ENCODE data around the gene HPCAL1.

The HPCAL1 gene

DNA sequence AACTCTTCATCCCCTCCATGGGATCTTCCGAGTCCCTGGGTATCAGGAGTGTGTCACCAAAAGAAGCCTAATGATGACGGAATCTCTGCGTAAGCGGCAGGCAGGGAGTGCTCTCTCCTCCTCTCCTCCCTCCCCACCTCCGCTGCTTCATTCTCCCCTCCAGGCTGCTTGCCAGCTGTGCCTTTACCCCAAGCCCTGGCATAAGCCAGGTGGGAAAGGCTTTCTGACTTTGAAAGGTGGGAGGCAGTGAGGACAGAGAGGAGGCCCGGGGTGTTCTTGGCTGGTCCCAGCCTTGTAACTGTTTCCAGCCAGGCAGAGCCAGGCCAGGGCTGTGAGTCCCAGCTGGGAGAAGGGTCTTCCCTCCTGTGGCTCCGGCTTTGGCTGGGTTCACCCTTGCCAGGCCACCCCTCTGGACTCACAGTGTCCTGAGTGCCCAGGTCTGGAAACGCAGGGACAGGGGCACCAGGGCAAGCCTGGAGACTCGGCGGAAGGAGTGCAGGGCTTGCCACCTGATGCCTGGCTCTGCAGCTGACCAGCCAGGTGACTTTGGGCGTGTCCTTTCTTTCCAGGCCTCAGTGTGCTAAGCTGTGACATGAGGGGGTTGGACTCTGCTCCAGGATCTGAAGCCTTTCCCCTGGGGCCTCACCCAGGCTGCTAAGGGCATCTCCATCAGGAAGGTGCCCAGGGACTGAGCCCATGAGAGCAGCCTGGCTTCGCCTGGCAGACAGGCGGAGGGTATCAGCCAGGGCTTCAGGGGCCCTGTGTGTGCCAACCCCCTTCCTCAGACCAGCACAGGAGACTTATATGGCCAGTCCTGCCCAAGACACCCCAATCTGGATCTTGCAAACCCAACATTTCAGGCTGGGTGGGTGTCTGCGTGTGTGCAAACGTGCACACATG, 32.7 kb upstream of the HPCAL1 start:
- no peak for FAIRE-seq

- no peak for FAIRE-seq
These were observed 31.2 kb upstream of the HPCAL1 start for GRCh38 chr2:10271509-10271908.

- no peak for FAIRE-seq
These were observed 30.8 kb upstream of the HPCAL1 start for GRCh38 chr2:10271946-10272345.

- FAIRE-seq = no peak
These were observed 30.2 kb upstream of the HPCAL1 start for GRCh38 chr2:10272464-10272863.

DNA sequence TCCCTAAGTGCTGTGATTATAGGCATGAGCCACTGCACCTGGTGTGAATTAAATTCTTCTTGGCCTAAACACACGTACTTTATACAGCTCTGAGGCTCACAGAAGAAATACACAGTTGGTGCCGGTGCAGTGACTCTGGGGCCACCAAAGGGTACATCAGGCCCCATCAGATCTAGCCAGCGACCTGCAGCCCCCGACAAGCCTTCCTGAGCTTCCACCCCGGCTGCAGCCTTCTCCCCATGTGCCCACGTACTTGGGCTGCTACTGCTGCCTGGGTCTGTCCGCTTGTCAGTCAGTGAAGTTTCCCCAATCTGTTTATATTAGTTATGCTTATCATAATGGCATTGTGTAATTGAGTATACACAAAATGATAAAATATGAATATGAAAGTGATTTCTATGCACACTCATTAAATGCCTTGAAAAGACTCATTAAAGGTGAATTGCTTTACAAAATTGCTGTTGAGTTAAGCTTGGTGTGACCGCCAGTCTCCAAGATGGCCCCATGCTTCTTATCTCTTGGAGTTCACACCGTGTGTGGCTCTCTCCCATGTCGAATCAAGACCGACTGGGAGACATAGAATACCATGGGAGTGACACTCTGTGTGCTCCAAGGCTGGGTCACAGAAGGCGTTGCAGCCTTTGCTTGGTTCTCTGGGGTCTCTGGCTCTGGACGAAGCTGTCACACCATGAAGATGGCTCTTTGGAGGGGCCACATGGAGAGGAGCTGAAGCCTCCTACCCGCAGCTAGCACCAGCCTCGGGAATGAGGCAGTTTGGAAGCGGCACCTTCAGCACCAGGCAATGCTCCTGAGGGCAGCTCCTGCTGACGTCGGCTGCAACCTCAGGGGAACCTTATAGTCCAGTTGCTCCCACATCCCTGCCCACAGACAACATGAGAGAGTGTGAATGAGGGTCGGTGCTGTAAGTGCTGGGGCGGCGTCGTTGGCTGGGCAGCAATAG, 29.2 kb upstream of the HPCAL1 start:
- no peak for FAIRE-seq

DNA sequence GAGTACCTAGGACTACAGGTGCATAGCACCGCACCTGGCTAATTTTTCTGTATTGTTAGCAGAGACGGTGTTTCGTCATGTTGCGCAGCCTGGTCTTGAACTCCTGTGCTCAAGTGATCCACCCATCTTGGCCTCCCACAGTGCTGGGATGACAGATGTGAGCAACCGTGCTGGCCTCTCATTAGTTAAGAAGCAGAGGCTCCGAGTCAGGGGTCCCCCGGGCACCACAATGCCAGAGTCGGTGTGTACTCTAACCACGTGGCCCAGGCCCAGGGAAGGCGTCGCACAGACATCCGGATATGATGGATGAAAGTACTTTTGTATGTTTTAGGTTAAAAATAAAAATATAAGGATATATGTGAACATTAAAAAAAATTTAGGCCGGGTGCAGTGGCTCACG, 28.3 kb upstream of the HPCAL1 start:
- FAIRE-seq = no peak

DNA sequence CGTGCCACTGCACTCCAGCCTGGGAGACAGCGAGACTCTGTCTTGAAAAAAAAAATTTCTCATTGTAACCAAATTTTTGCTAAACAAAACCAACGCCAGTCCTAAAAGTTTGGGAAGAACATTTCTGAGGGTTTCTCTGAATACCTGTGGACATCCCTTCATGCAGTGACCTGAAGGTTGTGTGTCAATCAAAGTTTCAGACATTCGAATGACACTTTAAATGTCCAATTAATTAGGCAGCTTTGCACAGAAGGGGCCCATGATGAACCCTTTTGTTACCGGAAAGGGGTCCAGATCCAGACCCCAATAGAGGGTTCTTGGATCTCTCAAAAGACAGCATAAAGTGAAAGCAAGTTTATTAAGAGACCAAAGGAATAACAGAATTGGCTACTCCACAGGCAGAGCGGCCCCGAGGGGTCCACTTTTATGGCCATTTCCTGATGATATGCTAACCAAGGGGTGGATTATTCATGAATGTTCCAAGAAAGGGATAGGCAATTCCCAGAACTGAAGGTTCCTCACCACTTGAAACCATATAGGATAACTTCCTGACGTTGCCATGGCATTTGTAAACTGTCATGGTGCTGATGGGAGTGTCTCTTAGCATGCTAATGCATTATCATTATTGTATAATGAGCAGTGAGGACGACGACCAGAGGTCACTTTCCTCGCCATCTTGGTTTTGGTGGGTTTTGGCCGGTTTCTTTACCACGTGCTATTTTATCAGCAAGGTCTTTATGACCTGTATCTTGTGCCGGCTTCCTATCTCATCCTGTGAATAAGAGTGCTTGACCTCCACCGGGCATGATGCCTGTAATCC, 27.5 kb upstream of the HPCAL1 start:
- FAIRE-seq = no peak

DNA sequence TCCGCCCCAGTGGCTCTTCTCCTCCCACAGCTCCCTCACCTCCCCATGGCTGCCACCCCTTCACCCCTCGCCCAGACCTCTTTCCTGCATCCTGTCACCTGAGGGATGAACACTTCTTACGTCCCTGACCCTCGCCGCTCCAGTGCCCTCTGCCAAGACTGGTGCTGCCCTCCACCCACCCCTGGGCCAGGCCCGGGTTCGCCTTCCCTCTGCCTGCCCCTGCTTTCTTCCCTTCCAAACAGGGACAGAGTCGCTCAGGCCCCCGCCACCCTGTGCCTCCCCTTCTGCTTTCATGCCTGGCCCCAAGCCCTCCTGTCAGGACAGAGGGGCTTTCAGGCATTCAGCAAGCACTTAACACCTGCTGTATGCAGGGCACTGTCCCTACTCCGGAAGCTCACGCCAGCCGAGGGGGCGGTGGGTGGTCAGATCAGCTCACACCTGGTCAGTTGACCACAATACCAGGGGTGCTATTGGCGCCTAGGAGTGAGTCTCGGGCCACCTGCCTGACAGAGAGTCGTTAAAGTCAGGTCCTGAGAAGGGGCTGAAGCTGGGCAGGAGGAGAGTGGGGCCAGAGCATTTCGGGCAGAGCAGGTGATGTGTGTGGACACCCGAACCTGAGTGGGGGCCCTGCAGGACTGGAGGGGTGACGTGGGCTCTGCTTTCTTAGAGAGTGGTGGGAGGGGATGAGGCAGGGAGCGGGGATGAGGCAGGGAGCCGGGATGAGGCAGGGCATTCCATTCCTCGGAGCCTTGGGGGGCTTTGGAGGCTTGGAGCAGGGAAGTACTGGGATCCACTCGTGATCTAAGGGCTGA, 26.0 kb upstream of the HPCAL1 start:
- no peak for FAIRE-seq

- no peak for FAIRE-seq
These were observed 25.2 kb upstream of the HPCAL1 start for GRCh38 chr2:10277293-10278028.

DNA sequence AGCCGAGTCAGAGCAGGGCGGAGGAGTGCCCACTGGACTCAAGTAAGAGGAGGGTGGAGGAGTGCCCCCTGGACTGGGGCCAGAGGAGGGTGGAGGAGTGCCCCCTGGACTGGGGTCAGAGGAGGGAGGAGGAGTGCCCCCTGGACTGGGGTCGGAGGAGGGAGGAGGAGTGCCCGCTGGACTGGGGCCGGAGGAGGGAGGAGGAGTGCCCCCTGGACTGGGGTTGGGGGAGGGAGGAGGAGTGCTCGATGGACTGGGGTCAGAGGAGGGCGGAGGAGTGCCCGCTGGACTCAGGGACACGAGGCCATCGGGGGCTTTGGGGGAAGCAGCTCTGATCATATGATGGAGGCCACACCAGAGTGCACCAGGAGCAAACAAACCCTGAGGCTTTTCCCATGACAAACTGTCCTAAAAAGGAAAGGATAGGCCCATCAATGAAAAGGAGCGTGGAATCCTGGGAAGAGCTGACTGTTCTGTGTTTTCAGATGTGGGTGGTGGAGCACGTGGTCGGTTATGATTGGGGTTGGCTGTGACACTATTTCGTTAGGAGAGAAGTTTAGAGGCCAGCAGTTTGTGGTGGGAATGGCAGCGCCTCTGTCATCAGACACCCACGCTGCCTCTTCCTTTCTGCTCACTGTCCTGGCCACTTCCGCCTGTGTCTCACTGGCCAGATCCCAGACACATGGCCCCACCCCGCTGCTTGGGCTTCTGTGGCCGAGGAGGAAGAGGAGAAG, 24.5 kb upstream of the HPCAL1 start:
- FAIRE-seq = no peak

DNA sequence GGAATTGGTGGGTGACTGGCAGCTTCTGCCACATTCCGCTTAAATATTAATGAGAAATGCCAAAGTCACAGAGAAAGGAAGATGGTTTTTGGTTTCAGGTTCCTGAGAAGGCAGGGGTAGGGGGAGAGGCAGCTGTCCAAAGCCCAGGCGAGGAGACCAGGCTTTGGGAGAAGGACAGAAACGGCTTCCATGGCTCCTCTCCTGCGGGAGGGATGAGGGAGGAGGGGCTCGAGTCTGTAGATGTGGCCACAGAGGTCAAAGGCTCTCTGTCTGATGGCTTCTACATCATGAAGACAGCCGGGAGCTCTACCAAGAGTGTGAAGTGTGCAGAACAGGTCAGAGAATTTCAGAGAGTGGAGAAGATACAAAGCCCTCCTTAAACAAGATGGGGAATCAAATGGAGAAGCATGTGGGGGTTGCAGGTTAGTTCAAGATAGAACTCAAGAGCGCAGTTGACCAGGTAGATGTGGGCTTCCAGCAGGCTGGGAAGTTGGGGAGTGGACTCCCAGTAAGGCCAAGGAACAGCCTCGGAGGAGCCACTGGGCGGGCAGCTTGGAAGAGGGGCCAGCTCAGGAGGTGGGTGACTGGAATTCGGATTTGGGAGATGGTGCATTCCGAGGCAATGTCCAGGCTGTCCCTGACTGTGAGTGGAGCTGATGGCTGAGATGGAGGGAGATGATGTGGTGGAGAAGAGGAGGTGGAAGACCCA, 23.8 kb upstream of the HPCAL1 start:
- no peak for FAIRE-seq

DNA sequence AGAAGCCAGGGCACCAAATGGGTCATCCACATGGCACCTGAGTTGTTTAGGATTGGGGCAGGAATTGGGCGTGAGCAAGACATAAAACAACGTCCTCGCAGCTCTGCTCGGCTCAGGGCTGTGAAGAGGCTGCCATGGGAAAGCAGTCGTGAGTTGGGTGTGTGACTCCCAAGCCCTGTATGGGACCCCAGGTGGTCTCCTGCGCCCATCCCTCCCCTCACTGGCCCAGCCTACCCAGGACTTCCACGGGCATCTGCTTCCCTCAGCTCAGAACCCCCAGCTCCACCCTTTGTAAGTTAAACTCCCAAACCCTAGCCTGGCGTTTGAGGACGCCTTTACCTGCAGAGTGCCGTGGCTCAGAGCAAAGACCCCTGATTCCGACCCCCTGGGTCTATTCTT, 23.2 kb upstream of the HPCAL1 start:
- no peak for FAIRE-seq

- FAIRE-seq = no peak
These were observed 22.7 kb upstream of the HPCAL1 start for GRCh38 chr2:10279946-10280463.

- FAIRE-seq = no peak
These were observed 20.8 kb upstream of the HPCAL1 start for GRCh38 chr2:10281891-10282290.

GRCh38 chr2:10282611-10283105, 20.0 kb upstream of the HPCAL1 start:
- no peak for FAIRE-seq

- no peak for FAIRE-seq
These were observed 19.3 kb upstream of the HPCAL1 start for GRCh38 chr2:10283106-10284062.

DNA sequence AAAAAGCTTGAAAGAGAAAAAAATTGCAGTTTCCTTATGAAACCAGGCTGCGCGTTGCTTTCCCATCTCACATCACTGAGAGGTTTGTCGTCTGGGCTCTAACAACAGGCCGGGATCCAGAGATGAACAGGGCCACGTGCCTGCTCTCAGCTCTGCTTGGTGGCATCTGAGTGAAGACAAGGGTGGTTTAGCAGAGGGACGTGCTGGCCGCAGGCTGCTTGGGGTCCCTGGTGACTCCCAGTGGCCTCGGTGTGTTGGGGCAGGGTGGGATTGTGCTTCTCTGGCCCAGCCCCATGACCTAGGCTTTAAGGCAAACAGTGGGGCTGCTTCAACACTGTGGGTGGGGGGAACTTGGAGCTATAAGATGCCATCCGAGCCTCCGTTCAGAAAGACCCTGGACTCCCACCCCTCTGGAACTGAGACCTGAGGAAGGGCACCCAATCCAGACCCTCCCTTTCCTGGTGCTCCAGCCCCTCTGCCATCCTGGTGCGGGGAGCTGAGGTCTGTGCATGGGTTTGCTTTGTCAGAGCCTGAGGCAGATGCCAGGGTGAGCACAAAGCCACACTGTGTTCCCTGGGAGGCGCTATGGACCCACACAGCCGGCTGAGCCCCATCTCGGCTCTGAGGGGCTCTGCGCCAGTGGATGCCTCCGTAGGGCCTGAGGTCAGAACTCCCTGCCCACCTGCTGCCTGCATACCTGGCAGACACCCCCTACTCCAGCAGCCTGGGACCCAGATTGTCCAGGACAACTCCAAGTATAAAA, 18.4 kb upstream of the HPCAL1 start:
- no peak for FAIRE-seq
